ENCODE data around the gene GTF2H2C_2.
A peak's percentile ranks its signal among the peaks of the same experiment; 100 is the strongest.
"Not testable (repeated sequence)": the region's sequence is repeated elsewhere in the genome, so short reads cannot be mapped to it uniquely, and the experiment has no call there.

The GTF2H2C_2 gene

DNA sequence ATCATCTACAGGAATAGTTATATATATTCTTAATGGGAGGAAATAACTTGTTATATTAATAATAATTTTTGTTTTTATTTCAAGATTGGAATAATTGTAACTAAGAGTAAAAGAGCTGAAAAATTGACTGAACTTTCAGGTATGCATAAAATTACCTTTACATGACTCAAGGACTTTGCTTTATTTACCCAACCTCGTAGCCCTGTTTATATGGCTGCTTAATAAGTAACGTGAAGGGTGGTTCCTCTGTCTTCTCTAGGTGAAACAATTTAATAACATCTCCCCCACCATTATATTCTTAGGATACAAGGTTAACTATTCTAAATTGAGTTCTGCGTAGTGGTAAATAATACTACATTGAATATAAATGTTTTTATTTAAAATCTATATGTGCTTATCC is 8.0 kb downstream of the GTF2H2C_2 start:
- H3K79me2 ChIP-seq (ENCODE audit: control insufficient read depth, insufficient read depth, low read length); H3K27ac ChIP-seq (ENCODE audit: control insufficient read depth, insufficient read depth); H3K27me3 ChIP-seq (replicated peaks in 1 of 2; ENCODE audit: control insufficient read depth in 2 of 2, insufficient read depth in 2 of 2, low read length in 1 of 2); FAIRE-seq; DNase-seq (ENCODE audit: low read depth, low spot score); in situ Hi-C loops (cut with MboI); H3K4me3 ChIP-seq; CTCF ChIA-PET; intact Hi-C loops (cut with micrococcal nuclease; ENCODE audit: unreplicated experiment); H4K20me1 ChIP-seq (ENCODE audit: control insufficient read depth, insufficient read depth); ATAC-seq; POLR2A ChIA-PET; SMC1A ChIA-PET (ENCODE audit: uncharacterized antibody, unreplicated experiment); H3K36me3 ChIP-seq (ENCODE audit: control insufficient read depth in 2 of 2, insufficient read depth in 2 of 2, low read length in 1 of 2); H2AFZ ChIP-seq (ENCODE audit: control insufficient read depth, low read depth, low read length); H3K4me1 ChIP-seq (ENCODE audit: control insufficient read depth, insufficient read depth, low read length); BruUV-seq (replicated peaks); H3K9ac ChIP-seq (ENCODE audit: control insufficient read depth, insufficient read depth, low read length); H3K4me2 ChIP-seq (ENCODE audit: control insufficient read depth, insufficient read depth); RAD21 ChIA-PET (ENCODE audit: unreplicated experiment); H3K9me3 ChIP-seq (replicated peaks; ENCODE audit: control insufficient read depth, insufficient read depth, low read length): not testable (repeated sequence)
- WGBS (ENCODE audit: insufficient coverage, insufficient replicate concordance, low lambda C conversion rate, missing lambda C conversion rate) = no CpG with 5 or more reads among the region's 3 CpGs

GRCh38 chr5:70438518-70438917 is 23.4 kb downstream of the GTF2H2C_2 start:
- intact Hi-C loops (cut with micrococcal nuclease; ENCODE audit: unreplicated experiment); FAIRE-seq; H4K20me1 ChIP-seq (ENCODE audit: control insufficient read depth, insufficient read depth); H3K4me1 ChIP-seq (ENCODE audit: control insufficient read depth, insufficient read depth, low read length); SMC1A ChIA-PET (ENCODE audit: uncharacterized antibody, unreplicated experiment); ATAC-seq; H3K4me3 ChIP-seq; POLR2A ChIA-PET; H3K27me3 ChIP-seq (replicated peaks in 1 of 2; ENCODE audit: control insufficient read depth in 2 of 2, insufficient read depth in 2 of 2, low read length in 1 of 2); H3K27ac ChIP-seq (ENCODE audit: control insufficient read depth, insufficient read depth); H3K9me3 ChIP-seq (replicated peaks; ENCODE audit: control insufficient read depth, insufficient read depth, low read length); H2AFZ ChIP-seq (ENCODE audit: control insufficient read depth, low read depth, low read length); CTCF ChIA-PET; DNase-seq (ENCODE audit: low read depth, low spot score); in situ Hi-C loops (cut with MboI); H3K4me2 ChIP-seq (ENCODE audit: control insufficient read depth, insufficient read depth); H3K9ac ChIP-seq (ENCODE audit: control insufficient read depth, insufficient read depth, low read length); RAD21 ChIA-PET (ENCODE audit: unreplicated experiment); H3K79me2 ChIP-seq (ENCODE audit: control insufficient read depth, insufficient read depth, low read length); BruUV-seq (replicated peaks); H3K36me3 ChIP-seq (ENCODE audit: control insufficient read depth in 2 of 2, insufficient read depth in 2 of 2, low read length in 1 of 2): not testable (repeated sequence)
- no CpG with 5 or more reads among the region's 2 CpGs for WGBS (ENCODE audit: insufficient coverage, insufficient replicate concordance, low lambda C conversion rate, missing lambda C conversion rate)

DNA sequence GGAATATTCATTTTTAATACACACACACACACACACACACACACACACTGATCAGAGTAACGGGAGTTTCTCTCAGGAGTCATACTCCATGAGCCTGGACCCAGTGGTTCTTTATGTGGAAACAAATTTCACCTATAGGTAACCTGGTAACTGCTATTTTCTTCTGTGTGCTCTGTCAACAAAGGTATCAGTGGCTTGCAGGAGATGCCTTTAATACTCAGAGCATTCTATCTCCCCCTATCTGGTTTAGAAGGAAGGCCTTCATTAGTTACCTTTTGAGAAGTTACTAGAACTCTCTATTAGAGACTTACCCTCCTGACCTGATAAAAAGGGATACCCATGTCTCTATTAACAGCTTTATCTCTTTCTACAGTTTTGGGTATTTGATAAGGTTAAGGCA is 34.4 kb downstream of the GTF2H2C_2 start:
- in situ Hi-C loops (cut with MboI); H3K36me3 ChIP-seq (ENCODE audit: control insufficient read depth in 2 of 2, insufficient read depth in 2 of 2, low read length in 1 of 2); H3K27ac ChIP-seq (ENCODE audit: control insufficient read depth, insufficient read depth); FAIRE-seq; H3K4me3 ChIP-seq; H2AFZ ChIP-seq (ENCODE audit: control insufficient read depth, low read depth, low read length); POLR2A ChIA-PET; H3K4me2 ChIP-seq (ENCODE audit: control insufficient read depth, insufficient read depth); H3K79me2 ChIP-seq (ENCODE audit: control insufficient read depth, insufficient read depth, low read length); H3K9ac ChIP-seq (ENCODE audit: control insufficient read depth, insufficient read depth, low read length); H3K9me3 ChIP-seq (replicated peaks; ENCODE audit: control insufficient read depth, insufficient read depth, low read length); intact Hi-C loops (cut with micrococcal nuclease; ENCODE audit: unreplicated experiment); ATAC-seq; H4K20me1 ChIP-seq (ENCODE audit: control insufficient read depth, insufficient read depth); RAD21 ChIA-PET (ENCODE audit: unreplicated experiment); CTCF ChIA-PET; H3K27me3 ChIP-seq (replicated peaks in 1 of 2; ENCODE audit: control insufficient read depth in 2 of 2, insufficient read depth in 2 of 2, low read length in 1 of 2); SMC1A ChIA-PET (ENCODE audit: uncharacterized antibody, unreplicated experiment); DNase-seq (ENCODE audit: low read depth, low spot score); H3K4me1 ChIP-seq (ENCODE audit: control insufficient read depth, insufficient read depth, low read length): not testable (repeated sequence)
- no CpG with 5 or more reads among the region's 1 CpG for WGBS (ENCODE audit: insufficient coverage, insufficient replicate concordance, low lambda C conversion rate, missing lambda C conversion rate)
- TSS peak; percentile 38 for BruUV-seq (replicated peaks)

DNA sequence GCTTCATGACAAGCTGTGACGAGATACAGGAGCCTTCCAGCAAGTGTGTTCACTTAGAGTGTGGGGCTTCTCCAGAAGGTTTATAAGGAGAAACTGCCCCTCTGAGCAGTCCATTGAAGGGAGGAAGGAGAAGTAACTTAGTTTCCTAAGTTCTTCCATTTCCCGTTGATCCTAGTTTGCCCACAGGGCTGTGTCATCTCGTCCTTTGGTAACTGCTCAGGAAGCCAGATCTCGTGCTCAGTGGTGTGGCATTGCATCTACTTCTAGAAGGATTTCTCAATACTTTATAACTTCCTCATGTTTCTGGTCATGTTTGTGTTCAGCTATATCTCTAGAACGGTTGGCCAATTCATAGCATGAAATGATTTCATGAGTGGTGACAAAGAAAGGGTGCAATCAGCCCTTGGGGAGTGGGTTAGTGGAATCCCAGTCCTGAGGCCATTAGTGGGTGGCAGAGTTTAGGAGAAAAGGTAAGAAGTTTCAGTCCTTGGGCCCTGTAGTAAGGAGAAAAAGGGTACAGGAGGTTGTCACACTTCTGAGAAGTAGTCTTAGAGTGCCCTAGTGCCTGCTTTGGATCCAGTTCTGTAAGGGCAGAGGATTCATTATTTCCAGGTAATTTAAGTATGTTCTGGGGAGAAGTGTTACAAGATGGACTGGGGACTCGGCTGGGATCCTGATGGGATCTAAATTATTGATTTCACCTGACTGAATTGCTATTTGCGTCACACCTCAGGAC is 36.2 kb downstream of the GTF2H2C_2 start:
- SMC1A ChIA-PET (ENCODE audit: uncharacterized antibody, unreplicated experiment); H3K4me1 ChIP-seq (ENCODE audit: control insufficient read depth, insufficient read depth, low read length); BruUV-seq (replicated peaks); POLR2A ChIA-PET; H4K20me1 ChIP-seq (ENCODE audit: control insufficient read depth, insufficient read depth); FAIRE-seq; H3K9me3 ChIP-seq (replicated peaks; ENCODE audit: control insufficient read depth, insufficient read depth, low read length); H3K36me3 ChIP-seq (ENCODE audit: control insufficient read depth in 2 of 2, insufficient read depth in 2 of 2, low read length in 1 of 2); H3K4me3 ChIP-seq; in situ Hi-C loops (cut with MboI); H3K27ac ChIP-seq (ENCODE audit: control insufficient read depth, insufficient read depth); H3K79me2 ChIP-seq (ENCODE audit: control insufficient read depth, insufficient read depth, low read length); H3K27me3 ChIP-seq (replicated peaks in 1 of 2; ENCODE audit: control insufficient read depth in 2 of 2, insufficient read depth in 2 of 2, low read length in 1 of 2); H3K4me2 ChIP-seq (ENCODE audit: control insufficient read depth, insufficient read depth); RAD21 ChIA-PET (ENCODE audit: unreplicated experiment); H3K9ac ChIP-seq (ENCODE audit: control insufficient read depth, insufficient read depth, low read length); H2AFZ ChIP-seq (ENCODE audit: control insufficient read depth, low read depth, low read length); DNase-seq (ENCODE audit: low read depth, low spot score); ATAC-seq; intact Hi-C loops (cut with micrococcal nuclease; ENCODE audit: unreplicated experiment); CTCF ChIA-PET: not testable (repeated sequence)
- no CpG with 5 or more reads among the region's 7 CpGs for WGBS (ENCODE audit: insufficient coverage, insufficient replicate concordance, low lambda C conversion rate, missing lambda C conversion rate)

Data from GM12878 (cell line).